Right kidney (tissue), 1 donor: ENCODE measurements around the gene CNIH3.

ENCODE experiments used
- DNase-seq: peaks from one replicate; pipeline ENCODE4 v3.0.0-alpha.2; 2016

CNIH3 gene

GRCh38 chr1:224613486-224613885 is 2.6 kb upstream of the CNIH3 start:
- no peak for DNase-seq

GRCh38 chr1:224616756-224617409 is 766 bp downstream of the CNIH3 start:
- DNase-seq = peak; percentile 77

DNA sequence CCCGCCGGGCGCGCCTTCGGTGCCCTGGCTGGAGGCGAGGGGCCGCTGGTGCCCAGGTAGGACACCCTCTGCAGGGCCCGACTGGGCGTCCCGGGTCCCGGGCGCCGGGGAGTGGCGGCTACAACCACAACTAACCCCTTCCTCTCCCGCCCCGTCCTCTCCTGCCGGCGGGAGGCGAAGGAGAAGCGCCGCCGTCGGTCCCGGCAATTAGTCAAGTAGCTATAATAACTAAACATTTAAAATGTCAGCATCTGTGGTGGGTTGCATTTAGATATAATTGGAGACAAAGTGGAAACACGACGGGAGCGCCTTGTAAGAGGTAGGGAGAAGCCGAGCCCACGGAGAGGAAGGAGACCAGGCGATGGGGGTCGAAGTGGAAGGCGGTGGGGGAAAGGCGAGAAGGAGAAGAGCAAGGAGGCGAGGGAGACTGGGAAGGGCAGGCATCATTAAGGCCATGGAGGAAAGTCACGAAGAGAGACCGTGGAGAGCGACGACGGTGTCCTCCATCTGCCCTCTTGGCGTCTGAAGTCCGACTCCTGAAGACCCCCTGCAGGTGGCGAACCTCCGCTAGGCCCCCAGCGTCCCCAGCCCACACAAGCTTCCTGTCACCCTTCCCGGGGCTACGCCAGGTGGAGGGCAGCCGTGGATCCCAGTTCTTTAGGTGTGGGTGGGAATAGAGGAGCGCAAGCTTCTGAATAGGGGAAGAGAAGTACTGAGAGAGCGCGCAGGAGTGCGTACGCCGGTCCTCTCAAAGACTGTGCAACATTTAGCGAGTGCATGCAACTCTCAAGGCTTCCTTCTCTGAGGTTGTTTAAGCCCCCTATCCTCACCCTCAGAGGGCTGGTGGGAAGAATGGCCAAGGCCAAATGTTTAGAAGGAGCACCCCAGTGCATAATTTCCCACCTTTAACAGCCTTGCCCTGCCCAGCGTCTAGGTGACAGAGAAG is 1.6 kb downstream of the CNIH3 start:
- DNase-seq = peak; percentile 36

DNA sequence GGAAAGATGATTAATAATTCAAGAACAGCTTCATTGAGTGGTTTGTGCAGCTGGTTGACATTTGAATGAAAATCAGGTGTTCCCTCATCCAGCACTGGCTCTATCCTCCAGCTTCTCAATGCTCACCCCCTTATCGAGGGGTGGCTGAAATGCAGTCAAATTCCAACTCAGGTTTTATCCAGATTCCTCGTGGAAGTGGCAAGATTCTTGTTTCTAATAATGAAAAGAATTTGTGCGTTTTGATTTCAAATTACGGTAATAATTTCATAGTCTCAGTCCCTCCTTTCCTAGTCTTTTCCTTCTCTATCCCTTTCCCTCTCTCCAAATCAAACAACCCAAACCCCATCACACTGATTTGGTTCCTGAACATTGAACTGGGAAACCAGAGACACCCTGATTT is 3.1 kb downstream of the CNIH3 start:
- DNase-seq = no peak

DNA sequence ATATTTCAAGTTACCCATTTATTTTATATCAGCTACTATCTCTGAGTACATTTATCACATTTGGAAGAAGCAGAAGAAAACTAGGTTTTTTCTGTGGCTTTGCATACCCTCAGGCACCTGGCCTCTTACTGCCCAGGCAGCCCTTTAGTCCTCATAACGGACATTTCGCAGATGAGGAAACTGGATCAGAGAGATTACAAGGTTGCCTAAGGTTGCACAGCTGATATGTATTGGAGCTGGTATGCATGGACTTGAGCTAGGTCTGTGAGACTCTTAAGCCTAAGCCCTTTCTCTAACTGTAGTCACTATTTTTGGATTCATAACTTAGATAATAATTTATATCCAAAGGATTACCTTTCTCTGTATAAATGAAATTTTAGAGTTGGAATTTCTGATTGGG is 4.0 kb downstream of the CNIH3 start:
- no peak for DNase-seq

DNA sequence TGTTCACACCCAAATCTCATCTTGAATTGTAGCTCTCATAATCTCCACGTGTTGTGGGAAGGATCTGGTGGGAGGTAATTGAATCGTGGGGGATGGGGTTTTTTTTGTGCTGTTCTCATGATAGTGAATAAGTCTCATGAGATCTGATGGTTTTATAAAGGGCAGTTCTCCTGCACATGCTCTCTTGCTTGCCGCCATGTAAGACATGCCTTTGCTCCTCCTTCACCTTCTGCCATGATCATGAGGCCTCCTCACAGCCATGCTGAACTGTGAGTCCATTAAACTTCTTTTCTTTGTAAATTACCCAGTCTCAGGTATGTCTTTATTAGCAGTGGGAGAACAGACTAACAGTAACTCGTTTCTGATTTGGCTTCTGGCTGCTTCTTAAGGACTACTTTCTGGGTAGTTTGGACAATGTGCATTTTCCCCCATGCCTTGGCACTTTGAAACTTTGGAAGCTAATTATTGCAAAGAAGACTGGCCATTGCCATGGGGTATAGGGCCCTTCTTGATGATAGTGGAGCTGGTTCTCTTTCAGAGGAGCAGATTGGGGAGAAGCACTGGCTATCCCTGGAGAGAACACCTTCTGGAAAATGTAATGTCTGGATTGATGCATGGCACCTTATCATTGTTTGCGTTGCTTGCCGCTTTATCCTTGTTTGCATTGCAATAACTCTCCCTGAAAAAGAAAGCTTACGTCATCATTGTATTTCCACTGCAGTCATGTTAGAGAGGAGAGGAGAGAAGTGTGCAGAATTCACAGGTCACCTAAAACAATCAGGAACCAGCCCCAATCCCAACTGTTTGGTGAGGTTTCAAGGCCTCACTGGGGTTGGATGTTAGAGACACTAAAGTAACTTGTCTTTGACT is 5.9 kb downstream of the CNIH3 start:
- DNase-seq = no peak

GRCh38 chr1:224622831-224623230 is 6.7 kb downstream of the CNIH3 start:
- DNase-seq = no peak

GRCh38 chr1:224623310-224623714 is 7.2 kb downstream of the CNIH3 start:
- DNase-seq = no peak

- no peak for DNase-seq
Measured at GRCh38 chr1:224623743-224624333, 7.7 kb downstream of the CNIH3 start.

DNA sequence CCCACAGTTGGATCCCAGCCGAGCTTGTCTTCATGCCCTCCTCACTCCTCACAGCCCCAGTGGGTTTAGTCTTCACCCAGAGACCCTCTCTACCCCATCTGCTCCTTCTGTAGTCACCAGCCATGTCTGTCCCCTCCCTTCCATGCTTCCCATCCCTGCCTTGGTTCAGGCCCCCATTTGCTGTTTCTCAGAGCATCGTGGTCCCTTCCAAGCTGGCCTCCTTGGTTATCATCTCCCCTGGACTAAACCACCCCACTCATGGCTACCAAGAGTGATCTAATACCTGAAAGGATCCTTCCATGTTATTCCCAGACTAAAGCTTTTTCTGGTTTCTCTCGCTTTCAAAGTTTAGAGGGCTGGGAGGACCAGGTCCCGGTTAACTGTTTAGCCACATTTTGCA is 8.3 kb downstream of the CNIH3 start:
- DNase-seq = no peak

- DNase-seq = no peak
Measured at GRCh38 chr1:224626042-224626441, 9.9 kb downstream of the CNIH3 start.

DNA sequence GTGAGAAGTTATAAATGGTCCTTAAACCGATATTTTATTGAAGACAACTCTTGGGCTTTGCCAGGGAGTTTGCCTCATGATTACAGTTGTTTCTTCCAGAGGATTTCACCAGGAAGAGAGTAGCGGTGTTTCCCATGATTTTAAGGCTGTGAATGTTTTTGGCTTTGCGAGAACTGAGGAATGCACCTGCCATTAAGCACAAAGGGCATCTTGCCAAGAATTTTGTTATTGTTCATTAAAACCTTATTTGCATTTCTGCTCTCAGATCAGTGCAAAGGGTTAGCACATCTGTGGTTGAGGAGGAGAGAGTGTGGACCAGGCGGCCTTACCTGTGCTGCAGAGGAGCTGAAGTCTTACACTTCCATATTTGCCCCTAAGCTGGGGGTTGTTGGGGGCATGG is 13.8 kb downstream of the CNIH3 start:
- no peak for DNase-seq

DNA sequence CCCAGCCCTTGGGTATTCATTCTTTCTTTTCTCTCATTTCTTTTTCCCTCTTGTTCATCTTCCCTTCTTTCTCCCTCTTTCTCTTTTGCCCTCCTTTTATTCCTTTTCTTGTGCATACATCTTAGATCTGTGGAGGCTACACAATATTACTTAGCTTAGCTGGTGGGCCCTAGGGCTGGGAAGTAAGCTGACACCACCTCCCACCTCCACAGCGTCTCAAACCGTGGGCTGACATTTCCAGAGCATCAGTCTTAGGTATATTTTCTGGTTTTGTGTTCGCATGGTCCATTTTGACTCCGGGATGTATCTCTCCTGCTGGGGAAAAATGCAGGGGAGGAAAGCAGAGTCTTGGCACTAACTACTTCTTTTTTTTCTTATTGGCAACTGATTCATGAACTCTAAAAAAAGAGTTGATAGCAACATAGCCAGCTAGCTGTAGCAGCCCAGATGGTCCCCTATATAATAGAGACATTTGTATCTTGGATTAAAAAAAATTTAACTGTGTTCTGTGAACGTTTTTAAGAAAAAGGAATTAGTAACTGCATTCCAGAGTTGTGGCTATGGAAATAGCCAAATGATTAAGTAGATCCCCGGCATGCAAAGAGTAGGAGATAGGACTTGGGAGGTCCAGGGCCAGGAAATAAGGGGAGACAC is 15.5 kb downstream of the CNIH3 start:
- no peak for DNase-seq

GRCh38 chr1:224632381-224632871 is 16.3 kb downstream of the CNIH3 start:
- DNase-seq = no peak

DNA sequence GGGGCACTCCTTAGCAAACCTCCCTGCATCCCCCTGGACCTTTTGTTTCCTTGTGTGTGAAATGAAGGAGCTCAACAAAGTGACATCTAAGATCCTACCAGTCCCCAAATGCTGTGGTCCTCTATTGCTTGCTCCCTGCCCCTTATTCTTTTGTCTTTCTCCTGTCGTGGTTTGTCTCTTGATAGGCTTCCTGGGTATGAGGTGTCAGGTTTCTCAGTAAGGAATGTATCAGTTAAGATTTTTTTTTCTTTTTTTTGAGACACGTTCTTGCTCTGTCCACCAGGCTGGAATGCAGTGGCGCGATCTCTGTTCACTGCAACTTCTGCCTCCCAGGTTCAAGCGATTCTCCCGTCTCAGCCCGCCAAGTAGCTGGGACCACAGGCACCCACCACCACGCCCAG is 16.8 kb downstream of the CNIH3 start:
- DNase-seq = no peak

GRCh38 chr1:224635356-224635755 is 19.2 kb downstream of the CNIH3 start:
- no peak for DNase-seq

DNA sequence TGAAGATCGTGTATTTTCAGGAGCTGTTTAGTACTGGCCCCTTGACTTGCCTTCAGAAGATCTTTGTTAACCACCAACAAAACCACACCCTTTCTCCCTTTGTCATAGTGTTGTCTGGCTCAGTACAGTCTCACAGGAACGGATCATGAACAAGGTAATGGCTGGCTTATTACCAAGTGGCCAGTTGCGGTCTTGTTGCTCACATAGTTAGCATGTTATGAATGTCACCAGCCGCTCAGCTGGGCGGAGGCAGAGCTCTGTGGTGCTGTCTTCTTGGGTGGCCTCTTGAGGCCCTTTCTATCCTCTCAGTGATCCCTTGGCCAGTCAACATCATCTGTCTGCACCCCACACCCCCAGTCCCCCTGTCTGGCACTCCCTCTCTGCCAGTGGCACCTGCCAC is 21.4 kb downstream of the CNIH3 start:
- no peak for DNase-seq

GRCh38 chr1:224637936-224638335 is 21.8 kb downstream of the CNIH3 start:
- no peak for DNase-seq

GRCh38 chr1:224639426-224639975 is 23.4 kb downstream of the CNIH3 start:
- no peak for DNase-seq

DNA sequence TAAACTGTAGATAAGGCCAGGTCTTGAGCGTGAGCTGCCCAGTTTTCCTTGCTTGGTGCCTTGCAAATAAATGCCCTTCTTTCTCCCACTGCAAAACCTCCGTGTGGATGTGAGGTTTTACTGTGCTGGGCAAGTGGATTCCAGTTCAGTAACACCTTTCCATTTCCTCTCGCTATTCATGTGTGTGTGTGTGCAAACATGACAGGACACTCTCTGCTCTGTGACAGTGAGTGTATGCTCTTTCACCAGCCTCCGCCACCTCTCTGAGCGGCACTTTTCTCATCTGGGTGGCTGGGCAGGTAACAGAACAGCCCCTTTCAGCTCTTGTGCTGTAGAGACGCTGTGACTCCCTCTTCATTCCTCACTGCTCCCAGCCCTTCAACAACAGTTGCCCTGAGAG is 23.9 kb downstream of the CNIH3 start:
- DNase-seq = no peak

GRCh38 chr1:224640587-224640986 is 24.5 kb downstream of the CNIH3 start:
- no peak for DNase-seq
